Natural killer cell treated with Interleukin-12 subunit alpha and Interleukin-12 subunit beta and Interleukin-15 and Interleukin-18, amount 100 ng/mL, for 72 hours (primary cell): ENCODE results near the gene MUCL3. TPM values are rescaled to one million over a fixed set of nuclear protein-coding genes. Genes with fewer than 3 reads are reported as not detected.
"Not testable (repeated sequence)": the region's sequence is repeated elsewhere in the genome, so short reads cannot be mapped to it uniquely, and the experiment has no call there.

Experiments
- ATAC-seq, 2 donors: fragments of 150-1000 bp; cut with Tn5 transposase in 1 of 2; sonication (Bioruptor Pico), chemical (Tn5 transposase) in 1 of 2; 2 replicates each; pipeline ENCODE4 v1.10.0; 2021
- DNase-seq: peaks from one replicate; pipeline ENCODE4 v3.0.0; 2022; ENCODE audit warnings: low spot score
- H3K27ac Mint-ChIP-seq, 2 donors: 1 replicate in 1 of 2; 2 replicates in 1 of 2; pipeline ENCODE4 v1.8.0; 2022; ENCODE audit warnings: mixed read lengths in 2 of 2, mild to moderate bottlenecking in 1 of 2, moderate library complexity in 1 of 2
- H3K27me3 Mint-ChIP-seq, 2 donors: 1 replicate in 1 of 2; 2 replicates in 1 of 2; pipeline ENCODE4 v1.8.0; 2022; ENCODE audit warnings: mixed read lengths in 2 of 2
- H3K36me3 Mint-ChIP-seq: one replicate; pipeline ENCODE4 v1.8.0; 2022; ENCODE audit warnings: mixed read lengths
- H3K4me1 Mint-ChIP-seq, 2 donors: 1 replicate in 1 of 2; 2 replicates in 1 of 2; pipeline ENCODE4 v1.8.0; 2022; ENCODE audit warnings: low read depth in 2 of 2, mixed read lengths in 2 of 2, mild to moderate bottlenecking in 1 of 2
- H3K4me3 Mint-ChIP-seq: one replicate; pipeline ENCODE4 v1.8.0; 2022; ENCODE audit warnings: mixed read lengths
- H3K9me3 Mint-ChIP-seq: 2 replicates; pipeline ENCODE4 v1.8.0; 2022; ENCODE audit warnings: mixed read lengths
- total RNA-seq, 2 donors: library from RNA; stranded (reverse); gene quantifications; one replicate each; pipeline ENCODE4 v1.2.3, GENCODE V29; 2022

The MUCL3 gene
- total RNA-seq, 2 donors from 2014 or later = not detected

GRCh38 chr6:30965140-30965601 lies 24.4 kb downstream of the MUCL3 start:
- H3K9me3 Mint-ChIP-seq = peaks cover 5% of the 10 kb centered on the region
- peaks cover 31 to 32% of the 10 kb centered on the region in 2 donors for H3K4me1 Mint-ChIP-seq
- peak overlapping the region; percentile 3 to 67 for H3K27ac Mint-ChIP-seq
- peaks cover 34 to 36% of the 10 kb centered on the region in 2 donors for H3K27me3 Mint-ChIP-seq
- H3K36me3 Mint-ChIP-seq = no peaks in the 10 kb centered on the region
- ATAC-seq (peak; percentile 43), DNase-seq (no peak)
- peak overlapping the region; percentile 36 for H3K4me3 Mint-ChIP-seq

- Mint-ChIP-seq H3K4me3 (no peak overlapping the region), H3K36me3 (no peaks in the 10 kb centered on the region), H3K9me3 (peaks cover 5% of the 10 kb centered on the region), H3K4me1 (peaks cover 31 to 32% of the 10 kb centered on the region in 2 donors), H3K27ac (peak overlapping the region in 1 of 2 donors; percentile 67), H3K27me3 (peaks cover 32% of the 10 kb centered on the region in 2 donors)
- no peak for DNase-seq
- ATAC-seq = no peak
Measured at GRCh38 chr6:30966154-30966553, 25.4 kb downstream of the MUCL3 start.

- not testable (repeated sequence) for H3K36me3 Mint-ChIP-seq, H3K4me3 Mint-ChIP-seq, ATAC-seq, H3K9me3 Mint-ChIP-seq, H3K27ac Mint-ChIP-seq, DNase-seq
- Mint-ChIP-seq H3K27me3 (peaks cover 42 to 47% of the 10 kb centered on the region in 2 donors), H3K4me1 (peaks cover 23% of the 10 kb centered on the region in 2 donors)
Measured at GRCh38 chr6:30969171-30969570, 28.4 kb downstream of the MUCL3 start.

GRCh38 chr6:30970946-30971345 lies 30.2 kb downstream of the MUCL3 start:
- Mint-ChIP-seq H3K4me1 (peaks cover 5 to 6% of the 10 kb centered on the region in 2 donors), H3K4me3 (no peak overlapping the region), H3K27ac (no peak overlapping the region), H3K36me3 (no peaks in the 10 kb centered on the region), H3K27me3 (peaks cover 29 to 36% of the 10 kb centered on the region in 2 donors), H3K9me3 (no peaks in the 10 kb centered on the region)
- DNase-seq (no peak), ATAC-seq (no peak)

GRCh38 chr6:30972816-30973215 lies 32.0 kb downstream of the MUCL3 start:
- ATAC-seq (no peak), DNase-seq (no peak)
- Mint-ChIP-seq H3K27me3 (peaks cover 23 to 29% of the 10 kb centered on the region in 2 donors), H3K4me3 (no peak overlapping the region), H3K4me1 (peaks cover 0 to 2% of the 10 kb centered on the region in 2 donors), H3K9me3 (no peaks in the 10 kb centered on the region), H3K36me3 (no peaks in the 10 kb centered on the region), H3K27ac (no peak overlapping the region)

- DNase-seq = no peak
- no peaks in the 10 kb centered on the region for H3K9me3 Mint-ChIP-seq
- no peaks in the 10 kb centered on the region for H3K36me3 Mint-ChIP-seq
- peaks cover 26 to 43% of the 10 kb centered on the region in 2 donors for H3K27me3 Mint-ChIP-seq
- H3K27ac Mint-ChIP-seq = no peak overlapping the region
- no peak overlapping the region for H3K4me3 Mint-ChIP-seq
- no peaks in the 10 kb centered on the region for H3K4me1 Mint-ChIP-seq
- ATAC-seq = no peak
Measured at GRCh38 chr6:30974490-30975252, 33.9 kb downstream of the MUCL3 start.

GRCh38 chr6:30979141-30979540 lies 38.4 kb downstream of the MUCL3 start:
- no peak for ATAC-seq
- Mint-ChIP-seq H3K4me3 (no peak overlapping the region), H3K27me3 (peaks cover 34 to 49% of the 10 kb centered on the region in 2 donors), H3K9me3 (no peaks in the 10 kb centered on the region), H3K36me3 (no peaks in the 10 kb centered on the region), H3K4me1 (peaks cover 0 to 2% of the 10 kb centered on the region in 2 donors), H3K27ac (no peak overlapping the region)
- DNase-seq = no peak

- peaks cover 0 to 2% of the 10 kb centered on the region in 2 donors for H3K4me1 Mint-ChIP-seq
- DNase-seq (no peak), ATAC-seq (no peak)
- peaks cover 34 to 49% of the 10 kb centered on the region in 2 donors for H3K27me3 Mint-ChIP-seq
- no peaks in the 10 kb centered on the region for H3K36me3 Mint-ChIP-seq
- H3K27ac Mint-ChIP-seq = no peak overlapping the region
- H3K4me3 Mint-ChIP-seq = no peak overlapping the region
- no peaks in the 10 kb centered on the region for H3K9me3 Mint-ChIP-seq
Measured at GRCh38 chr6:30979690-30980089, 38.9 kb downstream of the MUCL3 start.

GRCh38 chr6:30981942-30982772 lies 41.4 kb downstream of the MUCL3 start:
- no peak overlapping the region for H3K27ac Mint-ChIP-seq
- H3K9me3 Mint-ChIP-seq = no peaks in the 10 kb centered on the region
- DNase-seq (no peak), ATAC-seq (no peak)
- H3K4me1 Mint-ChIP-seq = peaks cover 0 to 2% of the 10 kb centered on the region in 2 donors
- peaks cover 39 to 49% of the 10 kb centered on the region in 2 donors for H3K27me3 Mint-ChIP-seq
- H3K4me3 Mint-ChIP-seq = no peak overlapping the region
- H3K36me3 Mint-ChIP-seq = no peaks in the 10 kb centered on the region

GRCh38 chr6:30983439-30983838 lies 42.7 kb downstream of the MUCL3 start, which contains the start of gene MUC21:
Gene MUC21 (plus strand): TSS chr6:30983718. CDS start chr6:30983959, 241 bp downstream.
- H3K4me3 Mint-ChIP-seq = no peak within 1 kb of the TSS
- H3K36me3 Mint-ChIP-seq = no peaks in the 10 kb centered on the region
- ATAC-seq (no peak), DNase-seq (no peak)
- H3K9me3 Mint-ChIP-seq = no peaks in the 10 kb centered on the region
- H3K27ac Mint-ChIP-seq = no peak within 1 kb of the TSS
- H3K27me3 Mint-ChIP-seq = peaks cover 39 to 41% of the 10 kb centered on the region in 2 donors
- peaks cover 0 to 2% of the 10 kb centered on the region in 2 donors for H3K4me1 Mint-ChIP-seq

- no peaks in the 10 kb centered on the region for H3K9me3 Mint-ChIP-seq
- H3K27ac Mint-ChIP-seq = no peak overlapping the region
- H3K36me3 Mint-ChIP-seq = no peaks in the 10 kb centered on the region
- DNase-seq = no peak
- H3K4me3 Mint-ChIP-seq = no peak overlapping the region
- no peak for ATAC-seq
- peaks cover 33% of the 10 kb centered on the region in 2 donors for H3K27me3 Mint-ChIP-seq
- peaks cover 6 to 9% of the 10 kb centered on the region in 2 donors for H3K4me1 Mint-ChIP-seq
Measured at GRCh38 chr6:30985490-30985889, 44.7 kb downstream of the MUCL3 start.

GRCh38 chr6:30987304-30987703 lies 46.5 kb downstream of the MUCL3 start:
- ATAC-seq (no peak), DNase-seq (no peak)
- Mint-ChIP-seq H3K4me1 (peaks cover 10 to 11% of the 10 kb centered on the region in 2 donors), H3K36me3 (no peaks in the 10 kb centered on the region), H3K27me3 (peaks cover 19 to 26% of the 10 kb centered on the region in 2 donors), H3K9me3 (no peaks in the 10 kb centered on the region), H3K27ac (no peak overlapping the region), H3K4me3 (no peak overlapping the region)

GRCh38 chr6:30988209-30988825 lies 47.5 kb downstream of the MUCL3 start:
- Mint-ChIP-seq H3K4me1 (peaks cover 9 to 10% of the 10 kb centered on the region in 2 donors), H3K9me3 (no peaks in the 10 kb centered on the region), H3K27me3 (peaks cover 9 to 16% of the 10 kb centered on the region in 2 donors), H3K27ac (no peak overlapping the region), H3K36me3 (no peaks in the 10 kb centered on the region), H3K4me3 (no peak overlapping the region)
- no peak for DNase-seq
- ATAC-seq = no peak
